BLaER1 treated with 17β-estradiol and CSF1 and Interleukin-3, amounts not matched to agents 10 nM and 100 nM (cell line): Measurements from ENCODE around the gene ADGRF1.

Experiments used
- H3K27ac ChIP-seq, 11 experiments: shearing (Covaris generic); formaldehyde crosslinking; 2 replicates each; pipeline ENCODE4 v1.8.1; 2022
- H3K27me3 ChIP-seq, 11 experiments: shearing (Covaris generic); formaldehyde crosslinking; 2 replicates each; pipeline ENCODE4 v1.8.1; 2022
- H3K36me3 ChIP-seq, 11 experiments: shearing (Covaris generic); formaldehyde crosslinking; 2 replicates each; pipeline ENCODE4 v1.8.1; 2022
- H3K4me1 ChIP-seq, 10 experiments: shearing (Covaris generic); formaldehyde crosslinking; 2 replicates each; pipeline ENCODE4 v1.8.1; 2022
- H3K4me2 ChIP-seq, 11 experiments: shearing (Covaris generic); formaldehyde crosslinking; 2 replicates each; pipeline ENCODE4 v1.8.1; 2022
- H3K4me3 ChIP-seq, 10 experiments: shearing (Covaris generic); formaldehyde crosslinking; 2 replicates each; pipeline ENCODE4 v1.8.1; 2022
- H3K9ac ChIP-seq, 11 experiments: shearing (Covaris generic); formaldehyde crosslinking; 2 replicates each; pipeline ENCODE4 v1.8.1; 2022
- H3K9me3 ChIP-seq, 11 experiments: shearing (Covaris generic); formaldehyde crosslinking; replicated peaks in 1 of 11; 2 replicates each; pipeline ENCODE4 v1.8.1; 2022
- H4K20me1 ChIP-seq, 11 experiments: shearing (Covaris generic); formaldehyde crosslinking; 2 replicates each; pipeline ENCODE4 v1.8.1; 2022
- Cebpa-rat ChIP-seq, 11 experiments: shearing (Covaris generic); IDR thresholded peaks; 2 replicates each; pipeline ENCODE4 v1.8.1; 2022

Gene ADGRF1

DNA sequence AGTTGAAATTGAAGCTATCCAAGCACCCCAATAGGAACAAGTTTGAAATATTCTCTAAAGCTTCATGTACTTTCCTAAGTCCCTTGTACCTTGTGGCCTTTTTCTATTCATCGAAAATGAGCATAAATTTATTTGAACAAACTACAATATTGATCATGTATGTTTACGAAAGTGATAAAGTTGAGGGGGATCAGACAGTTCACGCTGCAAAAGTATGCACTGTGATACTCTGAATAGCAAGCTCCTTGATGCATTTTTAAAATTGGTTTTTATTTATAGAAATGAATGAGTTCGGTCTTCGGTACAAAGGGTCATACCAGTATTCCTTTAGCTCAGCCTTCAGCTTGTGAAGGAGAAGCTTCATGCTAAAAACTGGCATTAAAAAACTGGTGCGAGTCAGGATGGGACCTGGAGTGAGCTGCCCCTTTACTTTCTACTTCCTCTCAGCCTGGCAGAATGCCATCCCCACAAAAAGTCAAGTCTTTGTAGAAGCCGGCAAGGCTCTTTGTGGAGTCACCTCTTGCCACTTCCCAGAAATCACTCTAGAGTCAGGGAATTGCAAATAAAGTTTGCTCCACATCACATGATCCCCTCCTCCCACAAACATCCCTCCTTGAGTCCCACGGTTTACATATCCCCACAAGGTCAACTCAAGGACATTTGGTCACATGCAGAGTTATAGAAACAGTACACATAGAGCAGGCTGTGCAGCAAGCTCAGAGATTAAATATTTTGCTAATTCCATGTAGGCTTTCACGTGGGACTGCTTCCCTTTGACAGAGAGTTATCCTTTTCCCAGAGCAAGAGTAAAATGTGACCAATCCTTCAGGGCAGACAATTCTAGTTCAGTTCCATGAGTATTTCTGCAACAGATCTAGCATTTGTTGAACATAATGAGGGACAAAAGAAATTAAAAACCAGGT, 34.6 kb upstream of the ADGRF1 start:
- Histone ChIP-seq H3K9ac (no peak overlapping the region), H3K27me3 (no peaks in the 10 kb centered on the region), H4K20me1 (no peaks in the 10 kb centered on the region), H3K9me3 (no peaks in the 10 kb centered on the region), H3K27ac (no peak overlapping the region), H3K36me3 (no peaks in the 10 kb centered on the region), H3K4me2 (peak overlapping the region in 2 of 11 experiments; percentile 13 to 28; a peak in 2 of 22 replicates), H3K4me3 (no peak overlapping the region), H3K4me1 (peaks cover 0 to 5% (median 0%) of the 10 kb centered on the region in 10 experiments; a peak in 1 of 20 replicates)
- no peak for TF ChIP-seq Cebpa-rat (IDR thresholded peaks at IDR 0.05)

DNA sequence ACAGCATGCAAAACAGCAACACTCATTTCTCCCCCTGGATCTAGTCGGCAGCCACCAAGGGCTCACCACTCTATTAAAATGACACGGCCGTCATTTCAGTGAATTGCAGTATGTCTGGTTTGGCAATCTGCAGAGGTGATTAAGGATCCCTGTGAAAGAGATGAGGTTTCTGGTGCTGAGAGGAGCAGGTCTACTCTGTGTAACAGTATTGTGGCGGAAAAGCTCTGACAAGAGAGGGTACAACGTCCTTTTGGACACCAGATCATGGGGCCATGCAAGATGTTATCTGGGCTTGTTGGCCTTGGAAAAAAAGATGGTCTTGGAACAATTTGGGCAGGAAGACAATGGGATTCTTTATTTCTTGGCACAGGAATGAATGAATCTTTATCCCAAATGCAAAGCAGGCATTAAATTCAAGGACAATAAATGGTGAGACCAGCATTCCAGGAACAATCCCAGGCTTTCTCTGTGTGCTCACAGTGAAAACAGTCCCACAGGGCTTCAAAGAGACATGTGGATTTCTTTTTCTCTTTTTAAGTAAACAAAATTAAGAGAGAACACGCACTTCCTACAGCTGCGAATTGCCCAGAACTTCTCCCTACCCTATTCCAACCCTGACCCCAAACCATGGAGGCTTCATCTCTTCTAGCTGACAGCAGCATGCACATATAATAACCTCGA, 33.7 kb upstream of the ADGRF1 start:
- Histone ChIP-seq H3K9me3 (no peaks in the 10 kb centered on the region), H3K27ac (no peak overlapping the region), H3K27me3 (no peaks in the 10 kb centered on the region), H3K4me3 (no peak overlapping the region), H3K4me1 (peaks cover 0 to 5% (median 0%) of the 10 kb centered on the region in 10 experiments; a peak in 1 of 20 replicates), H3K9ac (no peak overlapping the region), H4K20me1 (no peaks in the 10 kb centered on the region), H3K4me2 (no peak overlapping the region), H3K36me3 (no peaks in the 10 kb centered on the region)
- no peak for TF ChIP-seq Cebpa-rat (IDR thresholded peaks at IDR 0.05)

DNA sequence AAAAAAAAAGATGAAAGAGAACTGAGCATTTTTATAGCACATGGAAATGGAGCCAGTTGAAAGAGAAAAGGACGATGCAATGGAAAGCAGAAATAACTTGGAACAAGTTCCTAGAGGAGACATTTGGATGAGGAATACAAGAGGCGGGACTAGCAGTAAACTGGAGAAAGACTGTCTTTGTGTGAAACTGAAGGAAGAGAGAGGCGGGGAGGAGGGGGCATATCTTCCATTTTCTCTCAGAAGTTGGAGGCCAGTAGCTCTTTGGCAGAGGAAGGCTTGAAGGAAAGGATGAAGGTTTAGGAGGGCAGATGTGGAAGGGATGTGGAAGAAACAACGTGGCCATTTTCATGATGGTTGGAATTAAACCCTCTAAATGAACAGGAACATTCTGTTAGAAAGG, 33.0 kb upstream of the ADGRF1 start:
- no peak overlapping the region for H3K9ac ChIP-seq
- H3K4me1 ChIP-seq, result peaks cover 0 to 5% (median 0%) of the 10 kb centered on the region in 10 experiments; a peak in 1 of 20 replicates
- no peaks in the 10 kb centered on the region for H3K36me3 ChIP-seq
- H3K4me3 ChIP-seq, result no peak overlapping the region
- H3K9me3 ChIP-seq, result no peaks in the 10 kb centered on the region
- no peak overlapping the region for H3K27ac ChIP-seq
- no peak overlapping the region for H3K4me2 ChIP-seq
- no peaks in the 10 kb centered on the region for H3K27me3 ChIP-seq
- TF ChIP-seq Cebpa-rat (IDR thresholded peaks at IDR 0.05), result no peak
- H4K20me1 ChIP-seq, result no peaks in the 10 kb centered on the region

DNA sequence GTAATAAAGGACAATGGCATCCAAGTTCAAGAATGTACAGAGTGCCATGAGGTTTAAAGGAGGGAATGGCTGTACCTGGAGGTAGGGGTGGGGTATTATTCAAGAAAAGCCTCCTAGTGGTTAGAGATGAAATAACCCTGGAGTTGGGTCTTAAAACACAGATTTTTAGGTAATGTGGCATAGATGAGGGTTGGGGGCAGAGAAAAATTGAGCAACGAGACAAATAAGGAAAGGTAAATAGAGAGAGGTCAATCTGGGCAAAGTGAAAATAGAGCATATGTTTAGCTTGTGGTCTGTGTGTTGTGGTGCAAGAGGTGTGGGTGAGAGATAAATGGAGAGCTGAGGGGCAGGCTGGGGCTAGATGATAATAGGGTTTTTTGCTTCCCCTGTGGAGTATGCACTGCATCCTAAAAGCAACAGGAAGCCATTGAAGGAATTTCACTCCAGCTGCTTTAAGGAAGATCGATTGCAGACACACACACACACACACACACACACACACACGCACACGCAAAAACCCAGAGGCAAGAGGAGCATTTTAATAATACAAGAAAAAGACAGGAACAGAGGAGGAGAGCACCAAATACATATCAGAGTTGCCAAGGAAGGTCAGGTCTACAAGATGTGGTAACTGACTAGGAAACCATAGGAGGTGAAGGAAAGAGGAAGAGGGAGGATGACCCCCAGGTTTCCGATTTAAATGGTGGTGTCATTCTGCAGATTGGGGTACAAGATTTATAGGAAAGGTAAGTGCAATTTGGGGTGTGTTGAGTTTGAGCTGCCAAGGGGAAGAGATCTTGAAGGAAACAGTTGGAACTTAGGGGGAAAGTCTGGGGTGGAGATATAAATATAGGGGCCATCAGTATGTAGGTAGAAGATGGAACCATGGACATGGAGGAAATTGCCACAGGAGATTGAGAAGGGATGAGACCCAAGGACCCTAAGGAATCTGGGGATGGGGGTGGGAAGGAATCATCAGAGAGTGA, 31.3 kb upstream of the ADGRF1 start:
- TF ChIP-seq Cebpa-rat (IDR thresholded peaks at IDR 0.05), result no peak
- Histone ChIP-seq H3K4me3 (no peak overlapping the region), H3K9ac (no peak overlapping the region)

DNA sequence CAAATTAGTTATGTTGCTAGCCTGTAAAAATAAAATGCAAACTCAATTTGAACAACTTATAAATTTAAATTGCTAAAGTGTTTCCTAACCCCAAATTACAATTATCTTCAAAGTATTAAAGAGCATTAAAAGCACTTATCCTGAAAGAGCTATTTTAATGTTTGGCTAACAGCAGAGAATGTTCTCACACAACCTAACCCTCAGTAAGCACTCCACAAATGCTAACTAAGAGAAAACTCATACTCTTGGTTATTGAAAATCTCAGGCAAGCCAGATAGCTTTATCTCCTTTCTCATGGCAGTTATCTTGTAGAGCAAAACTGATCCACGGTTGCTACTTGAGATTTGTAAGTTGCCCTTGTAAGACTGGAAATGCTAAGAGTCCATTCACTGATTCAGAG, 30.5 kb upstream of the ADGRF1 start:
- H3K9ac ChIP-seq, result no peak overlapping the region
- no peak overlapping the region for H3K4me3 ChIP-seq
- H3K27ac ChIP-seq, result no peak overlapping the region
- no peaks in the 10 kb centered on the region for H3K36me3 ChIP-seq
- H3K4me2 ChIP-seq, result no peak overlapping the region
- H3K4me1 ChIP-seq, result peaks cover 0 to 5% (median 0%) of the 10 kb centered on the region in 10 experiments; a peak in 1 of 20 replicates
- no peaks in the 10 kb centered on the region for H3K27me3 ChIP-seq
- no peaks in the 10 kb centered on the region for H4K20me1 ChIP-seq
- TF ChIP-seq Cebpa-rat (IDR thresholded peaks at IDR 0.05), result no peak
- no peaks in the 10 kb centered on the region; a peak in 1 of 22 replicates for H3K9me3 ChIP-seq

More for the DNA sequence above, 31.3 kb upstream of the ADGRF1 start:
- Histone ChIP-seq H3K27me3 (no peaks in the 10 kb centered on the region), H3K36me3 (no peaks in the 10 kb centered on the region), H3K9me3 (no peaks in the 10 kb centered on the region; a peak in 1 of 22 replicates), H4K20me1 (no peaks in the 10 kb centered on the region), H3K4me2 (no peak overlapping the region), H3K27ac (no peak overlapping the region), H3K4me1 (peaks cover 0 to 5% (median 0%) of the 10 kb centered on the region in 10 experiments; a peak in 1 of 20 replicates)

DNA sequence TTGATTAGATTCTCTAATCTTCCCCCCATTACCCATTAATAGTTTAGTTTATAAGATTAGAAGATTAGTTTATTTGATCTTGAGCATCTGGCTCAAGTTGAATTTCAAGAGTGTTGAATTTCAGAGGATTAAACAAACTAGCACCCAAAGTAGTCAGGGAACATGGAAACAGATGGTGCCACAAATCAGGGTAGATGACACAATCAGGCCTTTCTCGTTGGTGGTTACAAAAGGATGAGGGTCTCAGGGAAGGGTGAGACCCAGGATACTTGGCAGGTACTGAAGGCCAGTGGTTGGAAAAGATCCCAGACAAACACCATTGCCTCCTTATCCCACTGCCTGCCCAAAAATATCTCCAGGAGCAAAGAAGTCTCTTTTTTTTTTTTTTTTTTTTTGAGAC, 29.5 kb upstream of the ADGRF1 start:
- no peak overlapping the region for H3K4me2 ChIP-seq
- no peak overlapping the region for H3K4me3 ChIP-seq
- H3K9me3 ChIP-seq, result no peaks in the 10 kb centered on the region; a peak in 1 of 22 replicates

DNA sequence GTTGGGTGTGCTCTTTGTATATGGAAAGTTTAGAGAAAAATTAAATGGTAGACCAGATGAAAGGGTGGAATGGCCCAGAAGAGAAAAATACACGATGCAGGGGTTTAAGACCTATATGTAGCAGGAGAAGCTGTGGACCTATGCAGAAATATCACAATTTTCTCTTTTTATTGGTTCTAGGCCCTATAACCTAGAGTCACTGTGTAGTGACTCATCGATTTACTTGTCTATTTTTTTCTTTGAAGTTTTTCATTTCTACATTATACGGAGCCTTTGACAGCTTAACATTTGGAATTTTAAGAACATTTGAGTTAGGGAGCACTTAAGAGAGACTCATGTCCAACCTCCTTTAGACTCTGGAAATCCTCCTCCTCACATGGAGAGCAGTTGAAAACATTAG, 28.3 kb upstream of the ADGRF1 start:
- no peaks in the 10 kb centered on the region for H3K4me1 ChIP-seq
- H3K36me3 ChIP-seq, result no peaks in the 10 kb centered on the region
- H3K4me2 ChIP-seq, result no peak overlapping the region
- no peaks in the 10 kb centered on the region for H3K27me3 ChIP-seq
- H3K9ac ChIP-seq, result no peak overlapping the region
- H3K4me3 ChIP-seq, result no peak overlapping the region
- H4K20me1 ChIP-seq, result no peaks in the 10 kb centered on the region
- no peaks in the 10 kb centered on the region; a peak in 1 of 22 replicates for H3K9me3 ChIP-seq
- no peak for TF ChIP-seq Cebpa-rat (IDR thresholded peaks at IDR 0.05)
- no peak overlapping the region for H3K27ac ChIP-seq

More for the DNA sequence above, 29.5 kb upstream of the ADGRF1 start:
- H3K9ac ChIP-seq, result no peak overlapping the region
- no peaks in the 10 kb centered on the region for H3K36me3 ChIP-seq
- H4K20me1 ChIP-seq, result no peaks in the 10 kb centered on the region
- no peak overlapping the region for H3K27ac ChIP-seq
- H3K27me3 ChIP-seq, result no peaks in the 10 kb centered on the region
- no peak for TF ChIP-seq Cebpa-rat (IDR thresholded peaks at IDR 0.05)
- H3K4me1 ChIP-seq, result peaks cover 0 to 2% (median 0%) of the 10 kb centered on the region in 10 experiments; a peak in 1 of 20 replicates

DNA sequence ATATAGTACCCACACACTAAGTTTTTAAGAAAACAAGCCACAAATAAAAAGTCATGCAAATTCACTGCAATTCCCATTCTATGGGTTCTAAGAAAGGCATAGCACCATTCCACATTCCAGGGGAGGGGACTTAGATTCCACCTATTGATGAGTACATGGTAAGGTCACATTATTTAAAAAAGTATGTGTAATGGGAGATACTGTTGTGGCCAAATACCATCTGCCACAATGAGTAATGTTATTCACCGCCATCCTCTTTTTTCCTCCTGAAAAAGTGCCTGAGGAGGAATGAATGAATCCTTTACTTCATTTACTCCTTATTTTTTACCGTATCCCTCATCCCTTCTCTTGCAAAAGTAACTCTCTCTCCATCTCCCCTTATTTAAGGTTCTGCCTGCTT, 27.0 kb upstream of the ADGRF1 start:
- H3K4me2 ChIP-seq, result no peak overlapping the region
- H4K20me1 ChIP-seq, result no peaks in the 10 kb centered on the region
- H3K4me3 ChIP-seq, result no peak overlapping the region
- no peak overlapping the region for H3K9ac ChIP-seq
- no peak overlapping the region for H3K27ac ChIP-seq
- no peak for TF ChIP-seq Cebpa-rat (IDR thresholded peaks at IDR 0.05)
- no peaks in the 10 kb centered on the region; a peak in 1 of 22 replicates for H3K9me3 ChIP-seq
- no peaks in the 10 kb centered on the region for H3K36me3 ChIP-seq
- H3K27me3 ChIP-seq, result no peaks in the 10 kb centered on the region
- no peaks in the 10 kb centered on the region for H3K4me1 ChIP-seq
